ENCODE measurements around the gene C11orf42.
"Not testable (repeated sequence)": the region's sequence is repeated elsewhere in the genome, so short reads cannot be mapped to it uniquely, and the experiment has no call there.

The C11orf42 gene

GRCh38 chr11:6224421-6224820 lies 19.1 kb downstream of the C11orf42 start:
- no peak for FAIRE-seq

DNA sequence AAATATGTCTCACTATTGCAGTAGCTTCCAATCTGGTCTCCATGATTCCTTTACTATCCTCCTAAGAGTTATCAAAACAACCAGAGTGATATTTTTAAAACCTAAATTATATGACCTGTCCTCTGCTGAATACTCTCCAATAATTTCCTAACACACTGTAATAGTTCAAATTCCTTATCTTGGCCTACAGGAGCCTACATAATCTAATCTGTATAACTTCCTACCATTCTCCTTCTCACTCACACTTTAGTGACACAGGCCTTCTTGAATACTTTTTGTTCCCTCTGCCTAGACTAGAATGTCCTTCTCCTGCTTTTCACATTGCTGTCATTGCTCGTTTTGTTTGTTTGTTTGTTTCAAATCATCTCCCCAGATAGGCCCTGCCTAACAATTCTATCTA lies 19.7 kb downstream of the C11orf42 start:
- FAIRE-seq: no peak

DNA sequence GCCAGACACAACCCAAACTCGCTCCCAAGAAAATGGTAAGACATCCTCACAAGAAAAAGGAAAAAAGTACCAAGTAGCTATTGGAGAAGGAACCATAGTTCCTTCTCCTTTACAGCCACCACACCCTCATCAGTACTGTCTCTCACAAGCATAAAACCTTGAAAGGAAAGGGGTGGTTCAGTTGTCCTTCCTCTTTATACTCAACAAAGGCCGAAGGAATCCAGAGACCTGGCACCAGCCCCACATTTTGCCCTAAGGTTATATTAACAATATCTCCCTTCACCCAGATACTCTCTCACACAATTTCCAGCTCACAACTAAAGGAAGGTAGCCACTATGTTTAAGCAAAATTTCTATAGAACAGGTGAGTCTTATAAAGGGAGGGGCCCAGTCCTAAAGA lies 20.5 kb downstream of the C11orf42 start:
- FAIRE-seq: no peak

- no peak for FAIRE-seq
Measured at GRCh38 chr11:6228520-6228919, 23.2 kb downstream of the C11orf42 start.

DNA sequence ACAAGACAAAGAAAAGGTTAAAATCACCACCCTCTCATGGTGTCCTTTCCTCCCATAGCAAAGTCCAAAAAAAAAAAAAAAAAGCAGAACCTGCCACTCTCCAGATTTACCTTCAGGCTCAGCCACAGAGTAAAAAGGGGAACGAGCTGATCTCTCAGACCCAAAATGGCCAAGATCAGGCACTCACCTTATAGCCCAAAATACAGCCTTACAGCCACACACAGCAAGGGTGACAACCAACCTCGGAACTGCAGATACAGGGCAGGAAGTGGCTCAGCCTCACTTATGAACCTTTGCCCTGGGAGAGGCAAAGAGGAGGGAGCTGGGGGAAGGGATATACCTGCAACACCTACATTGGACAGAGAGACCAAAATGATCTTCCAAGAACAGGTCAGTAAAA lies 24.6 kb downstream of the C11orf42 start:
- FAIRE-seq: no peak

DNA sequence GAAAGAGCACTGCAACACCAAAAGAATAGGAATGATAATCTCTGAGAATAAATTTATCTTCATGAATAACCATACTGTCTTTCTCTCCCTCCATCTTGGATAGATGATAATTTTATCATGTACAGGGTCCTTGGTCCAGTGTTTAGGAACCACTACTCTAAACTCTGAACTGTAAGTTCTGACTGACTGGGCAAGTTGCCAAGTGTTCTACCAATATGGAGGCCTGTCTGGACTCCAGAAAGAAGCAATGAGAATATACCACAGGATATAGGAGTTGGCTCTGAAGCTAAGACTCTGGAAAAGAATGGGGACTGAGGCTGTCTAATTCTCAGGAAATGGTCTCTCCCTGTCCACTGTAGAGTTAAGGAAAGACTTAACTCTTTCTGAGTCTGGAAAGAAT lies 27.5 kb downstream of the C11orf42 start:
- FAIRE-seq: no peak

DNA sequence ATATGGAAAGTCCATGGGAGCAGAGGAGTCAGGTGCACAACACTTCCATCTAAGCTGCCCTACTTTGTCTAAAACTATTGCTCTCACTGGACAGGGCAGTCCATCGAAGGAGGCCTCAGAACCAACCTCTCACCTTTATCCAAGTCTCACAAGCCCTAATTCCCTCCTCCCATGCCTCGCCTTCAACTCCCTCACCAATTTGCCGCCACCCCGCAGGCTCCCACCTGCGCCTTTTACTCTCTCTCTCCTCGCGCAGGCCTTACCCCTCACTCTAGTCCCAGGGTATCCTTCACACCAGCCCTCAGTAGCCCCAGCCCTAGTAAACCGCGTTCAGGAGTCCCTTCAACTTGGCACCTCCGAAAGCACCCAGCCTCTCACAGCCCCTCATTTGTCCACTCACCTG lies 28.6 kb downstream of the C11orf42 start:
- FAIRE-seq: no peak

DNA sequence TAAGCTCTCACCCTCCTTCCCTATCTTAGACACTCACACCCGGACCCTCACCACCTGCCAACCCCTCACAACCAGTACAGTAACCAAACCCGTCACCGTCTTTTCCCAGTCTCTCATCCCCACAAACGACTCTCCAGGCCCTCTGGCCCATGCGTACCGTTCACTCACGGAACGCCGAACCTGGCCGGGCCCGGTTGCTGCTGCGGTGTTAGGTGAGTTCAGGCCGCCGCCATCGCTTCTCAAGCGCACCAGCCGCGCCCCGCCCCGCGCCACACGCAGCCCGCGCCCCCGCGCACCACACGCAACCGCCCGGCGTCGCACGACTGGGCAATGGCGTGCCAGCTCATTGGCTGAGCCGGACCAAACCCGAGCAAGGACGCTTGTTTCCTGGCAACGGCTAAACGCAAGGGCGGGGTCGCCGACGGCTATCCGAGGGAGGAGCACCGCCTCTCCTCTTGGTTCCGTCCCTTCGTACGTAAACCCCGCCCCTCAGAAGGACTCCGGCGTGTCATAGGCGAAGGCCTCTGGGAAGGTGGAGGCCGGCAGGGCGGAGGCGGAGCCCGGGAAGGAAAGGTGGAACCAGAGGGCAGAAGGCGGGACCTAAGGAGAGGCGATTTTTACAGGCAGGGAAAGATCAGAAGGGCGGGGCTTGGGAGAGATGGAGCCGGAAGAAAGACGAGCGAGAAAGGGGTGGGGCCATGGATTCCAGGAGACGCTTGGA lies 29.2 kb downstream of the C11orf42 start, which contains the start of gene FHIP1B:
TSS of gene FHIP1B (minus strand) at position 250 of the 721 bp plus-strand sequence. CDS start 10,120 bp downstream, outside the sequence.
- FAIRE-seq: peak; percentile 96

DNA sequence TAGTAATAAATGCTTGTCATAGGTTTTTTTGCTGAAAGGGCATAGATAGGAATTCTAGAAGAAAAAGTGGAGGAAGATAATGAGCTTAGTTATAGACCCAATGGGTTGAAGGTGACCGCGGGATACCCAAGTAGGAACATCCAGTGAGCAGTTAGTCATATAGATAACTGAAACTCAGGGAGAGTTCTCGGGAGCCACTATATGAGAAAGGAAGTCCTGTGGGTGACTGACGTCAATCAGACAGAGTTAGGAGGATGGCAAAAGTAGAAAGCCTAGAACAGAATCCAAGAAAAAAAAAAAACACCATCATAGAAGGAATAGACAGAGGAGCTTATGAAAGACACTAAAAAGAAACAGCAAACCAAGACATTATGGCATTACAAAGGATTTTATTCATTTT lies 31.9 kb downstream of the C11orf42 start:
- no peak for FAIRE-seq

- FAIRE-seq: no peak
Measured at GRCh38 chr11:6237761-6238302, 32.5 kb downstream of the C11orf42 start.

GRCh38 chr11:6238902-6239301 lies 33.5 kb downstream of the C11orf42 start, which contains the start of gene CNGA4:
CNGA4 (plus strand) TSS chr11:6239089; CDS start chr11:6239207, 118 bp downstream.
- no peak for FAIRE-seq

DNA sequence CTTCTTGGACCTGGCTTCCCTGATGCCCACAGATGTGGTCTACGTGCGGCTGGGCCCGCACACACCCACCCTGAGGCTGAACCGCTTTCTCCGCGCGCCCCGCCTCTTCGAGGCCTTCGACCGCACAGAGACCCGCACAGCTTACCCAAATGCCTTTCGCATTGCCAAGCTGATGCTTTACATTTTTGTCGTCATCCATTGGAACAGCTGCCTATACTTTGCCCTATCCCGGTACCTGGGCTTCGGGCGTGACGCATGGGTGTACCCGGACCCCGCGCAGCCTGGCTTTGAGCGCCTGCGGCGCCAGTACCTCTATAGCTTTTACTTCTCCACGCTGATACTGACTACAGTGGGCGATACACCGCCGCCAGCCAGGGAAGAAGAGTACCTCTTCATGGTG lies 34.8 kb downstream of the C11orf42 start:
- FAIRE-seq: no peak

- FAIRE-seq: no peak
Measured at GRCh38 chr11:6240781-6241180, 35.4 kb downstream of the C11orf42 start.

GRCh38 chr11:6241316-6241715 lies 36.0 kb downstream of the C11orf42 start:
- FAIRE-seq: no peak

- FAIRE-seq: no peak
Measured at GRCh38 chr11:6245536-6245935, 40.2 kb downstream of the C11orf42 start.

- FAIRE-seq: no peak
Measured at GRCh38 chr11:6248248-6248647, 42.9 kb downstream of the C11orf42 start.

- not testable (repeated sequence) for FAIRE-seq
Measured at GRCh38 chr11:6248897-6249296, 43.5 kb downstream of the C11orf42 start.

DNA sequence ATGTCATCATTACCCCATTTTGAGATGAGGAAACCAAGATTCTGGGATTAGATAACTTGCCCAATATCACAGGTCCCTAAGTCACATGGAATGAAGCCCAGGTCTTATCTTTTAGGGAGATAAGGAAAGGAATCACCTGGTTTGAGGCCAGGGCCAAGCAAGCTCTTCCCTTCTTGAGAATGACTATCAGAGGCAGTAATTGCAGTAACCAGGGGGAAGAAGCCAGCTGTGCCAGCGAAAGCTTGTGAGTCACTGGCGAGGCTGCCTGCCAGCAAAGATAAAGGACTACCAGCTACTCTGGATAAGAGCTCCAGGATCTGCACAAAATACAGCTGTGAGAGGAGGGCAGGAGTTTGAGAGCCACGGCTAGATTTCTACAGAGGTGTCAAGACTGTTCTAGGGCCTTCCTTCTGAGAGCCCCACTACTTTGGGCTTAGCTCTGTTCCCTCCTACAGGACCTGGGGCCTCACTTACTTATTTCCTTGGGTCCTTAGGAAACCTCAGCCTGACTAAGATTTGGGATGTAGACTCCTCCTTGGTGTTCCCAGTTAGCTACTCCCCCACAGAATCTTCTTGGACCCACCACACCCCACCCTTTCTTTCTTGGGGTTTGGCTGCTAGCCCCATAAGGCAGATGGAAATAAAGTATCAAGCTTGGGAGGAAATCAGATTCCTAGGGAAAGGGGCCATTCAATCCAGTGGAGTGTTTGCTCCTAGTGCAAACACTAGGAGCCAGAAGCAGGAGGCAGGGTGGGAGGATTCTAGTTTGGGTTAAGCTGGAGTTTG lies 44.6 kb downstream of the C11orf42 start:
- no peak for FAIRE-seq

GRCh38 chr11:6251120-6251733 lies 45.9 kb downstream of the C11orf42 start:
- FAIRE-seq: peak; percentile 49

- no peak for FAIRE-seq
Measured at GRCh38 chr11:6251990-6252473, 46.7 kb downstream of the C11orf42 start.

GRCh38 chr11:6253197-6253596 lies 47.8 kb downstream of the C11orf42 start:
- FAIRE-seq: no peak

GRCh38 chr11:6258141-6258540 lies 52.8 kb downstream of the C11orf42 start:
- FAIRE-seq: no peak

GRCh38 chr11:6258571-6259081 lies 53.3 kb downstream of the C11orf42 start:
- no peak for FAIRE-seq

All from TTC549 (cell line).